Left lung (tissue), 10 donors: ENCODE data around the gene LIN37. TPM values are rescaled to one million over a fixed set of nuclear protein-coding genes. Genes with fewer than 3 reads are reported as not detected.
A peak's percentile ranks its signal among the peaks of the same experiment; 100 is the strongest.

ENCODE experiments used
- ATAC-seq: fragments of 200-7000 bp; cut with Tn5 transposase; one replicate; pipeline ENCODE4 v1.9.1; 2020; ENCODE audit warnings: moderate library complexity
- DNase-seq, 4 donors: peaks; one replicate each; pipeline ENCODE4 v3.0.0-alpha.2; 2013 to 2020
- H3K27ac ChIP-seq, 2 donors: fragments of 200-600 bp; sonication (generic) in 1 of 2; one replicate each; pipeline versions ENCODE4 v1.5.0 to v1.8.0; 2020 to 2021
- H3K27me3 ChIP-seq, 2 donors: fragments of 200-600 bp; sonication (generic) in 1 of 2; one replicate each; pipeline versions ENCODE4 v1.5.0 to v1.8.0; 2020 to 2021
- H3K36me3 ChIP-seq, 2 donors: fragments of 200-600 bp; sonication (generic) in 1 of 2; one replicate each; pipeline versions ENCODE4 v1.5.0 to v1.8.0; 2020 to 2021
- H3K4me1 ChIP-seq, 2 donors: fragments of 200-600 bp; one replicate each; pipeline ENCODE4 v1.8.0; 2021
- H3K4me3 ChIP-seq, 2 donors: fragments of 200-600 bp; sonication (generic) in 1 of 2; one replicate each; pipeline versions ENCODE4 v1.5.0 to v1.8.0; 2020 to 2021; ENCODE audit warnings: mild to moderate bottlenecking in 1 of 2
- H3K9me3 ChIP-seq, 2 donors: fragments of 200-600 bp; sonication (generic) in 1 of 2; one replicate each; pipeline versions ENCODE4 v1.5.0 to v1.8.0; 2020 to 2021
- intact Hi-C, 2 donors: fragments of 100-400 bp; cut with DNase I; formaldehyde crosslinking; loops; one replicate each; pipeline versions ENCODE4 v1.11.2 to v1.14.2; 2022
- polyA plus RNA-seq, 6 donors: library from polyadenylated mRNA; unstranded; fragments of 120-200 nt; gene quantifications; one replicate each; pipeline ENCODE4 v1.2.1, GENCODE V29; 2013; ENCODE audit not compliant: insufficient read length in 6 of 6
- total RNA-seq, 2 donors: library from RNA; stranded (reverse); fragmentation: NEBNext Ultra II Directional; extraction: Animal tissue kit (Norgen Biotek cat#: 25700); gene quantifications; one replicate each; pipeline ENCODE4 v1.2.1, GENCODE V29; 2021
- TF ChIP-seq, protein P1 (sequence below), 2 donors: fragments of 200-600 bp; sonication (generic) in 1 of 2; IDR thresholded peaks; one replicate each; pipeline versions ENCODE4 v1.5.0 to v1.8.0; 2021; ENCODE audit warnings: antibody characterized with exemption in 2 of 2
- donor health status: DM: no; HTN: yes; CAD: no.
- donor health status: DM: no; HTN: no; CAD: no.

LIN37 gene
- total and polyA plus RNA-seq, 8 donors, result 6.6 to 14.5 (median 11.8) TPM

DNA sequence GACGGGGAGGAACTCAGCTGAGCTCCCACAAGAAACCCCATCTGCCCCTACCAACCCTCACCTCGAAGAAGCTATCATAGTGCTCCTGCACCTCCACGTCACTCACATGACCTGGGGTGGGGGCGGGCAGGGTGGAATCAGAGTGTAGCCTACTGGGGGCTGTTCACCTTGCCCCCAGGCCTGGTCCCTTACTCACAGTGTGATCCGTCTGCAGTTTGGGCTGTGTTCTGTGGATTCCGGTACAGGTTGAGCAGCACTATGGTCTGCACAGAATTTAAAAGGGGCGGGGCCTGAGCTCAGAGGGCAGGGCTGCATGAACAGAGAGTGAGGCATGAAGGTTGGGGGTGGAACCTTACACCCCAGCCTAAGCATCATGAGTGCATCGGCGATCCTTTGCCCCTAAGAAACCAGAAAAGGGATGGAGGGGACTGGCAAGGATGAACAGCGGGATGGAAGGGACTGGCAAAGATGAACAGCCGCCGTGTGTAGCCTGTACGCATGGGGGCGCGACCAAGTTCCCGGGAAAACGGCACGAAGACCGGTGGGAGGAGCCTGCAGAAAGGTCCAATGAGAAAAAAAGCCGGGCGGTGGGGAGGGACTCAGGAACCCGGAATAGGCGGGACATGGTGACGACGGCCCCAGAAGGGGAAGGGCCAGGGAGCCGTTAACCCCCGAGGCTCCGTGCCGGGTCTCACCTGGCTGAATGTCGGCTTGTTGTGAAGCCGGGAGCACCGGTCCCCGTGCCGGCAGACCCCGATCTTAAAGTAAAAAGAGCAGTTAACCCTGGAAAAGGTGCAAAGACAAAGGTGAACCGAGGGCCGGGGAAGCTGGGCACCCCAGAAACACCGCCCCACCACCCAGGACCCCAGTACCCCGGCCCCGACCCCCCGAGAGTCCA, 3.7 kb upstream of the LIN37 start:
- H3K4me1 ChIP-seq, result peaks cover 18 to 78% of the 10 kb centered on the region in 2 donors
- H3K27ac ChIP-seq, result peak overlapping the region; percentile 100
- DNase-seq (peak; percentile 88 to 97 (median 96)), ATAC-seq (peak; percentile 75)
- no peaks in the 10 kb centered on the region for H3K9me3 ChIP-seq
- H3K27me3 ChIP-seq, result no peaks in the 10 kb centered on the region
- intact Hi-C loops, result no loop called here
- no peaks in the 10 kb centered on the region for H3K36me3 ChIP-seq
- TF ChIP-seq, protein P1, sequence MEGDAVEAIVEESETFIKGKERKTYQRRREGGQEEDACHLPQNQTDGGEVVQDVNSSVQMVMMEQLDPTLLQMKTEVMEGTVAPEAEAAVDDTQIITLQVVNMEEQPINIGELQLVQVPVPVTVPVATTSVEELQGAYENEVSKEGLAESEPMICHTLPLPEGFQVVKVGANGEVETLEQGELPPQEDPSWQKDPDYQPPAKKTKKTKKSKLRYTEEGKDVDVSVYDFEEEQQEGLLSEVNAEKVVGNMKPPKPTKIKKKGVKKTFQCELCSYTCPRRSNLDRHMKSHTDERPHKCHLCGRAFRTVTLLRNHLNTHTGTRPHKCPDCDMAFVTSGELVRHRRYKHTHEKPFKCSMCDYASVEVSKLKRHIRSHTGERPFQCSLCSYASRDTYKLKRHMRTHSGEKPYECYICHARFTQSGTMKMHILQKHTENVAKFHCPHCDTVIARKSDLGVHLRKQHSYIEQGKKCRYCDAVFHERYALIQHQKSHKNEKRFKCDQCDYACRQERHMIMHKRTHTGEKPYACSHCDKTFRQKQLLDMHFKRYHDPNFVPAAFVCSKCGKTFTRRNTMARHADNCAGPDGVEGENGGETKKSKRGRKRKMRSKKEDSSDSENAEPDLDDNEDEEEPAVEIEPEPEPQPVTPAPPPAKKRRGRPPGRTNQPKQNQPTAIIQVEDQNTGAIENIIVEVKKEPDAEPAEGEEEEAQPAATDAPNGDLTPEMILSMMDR (IDR thresholded peaks at IDR 0.05), result no peak
- H3K4me3 ChIP-seq, result peak overlapping the region; percentile 88

DNA sequence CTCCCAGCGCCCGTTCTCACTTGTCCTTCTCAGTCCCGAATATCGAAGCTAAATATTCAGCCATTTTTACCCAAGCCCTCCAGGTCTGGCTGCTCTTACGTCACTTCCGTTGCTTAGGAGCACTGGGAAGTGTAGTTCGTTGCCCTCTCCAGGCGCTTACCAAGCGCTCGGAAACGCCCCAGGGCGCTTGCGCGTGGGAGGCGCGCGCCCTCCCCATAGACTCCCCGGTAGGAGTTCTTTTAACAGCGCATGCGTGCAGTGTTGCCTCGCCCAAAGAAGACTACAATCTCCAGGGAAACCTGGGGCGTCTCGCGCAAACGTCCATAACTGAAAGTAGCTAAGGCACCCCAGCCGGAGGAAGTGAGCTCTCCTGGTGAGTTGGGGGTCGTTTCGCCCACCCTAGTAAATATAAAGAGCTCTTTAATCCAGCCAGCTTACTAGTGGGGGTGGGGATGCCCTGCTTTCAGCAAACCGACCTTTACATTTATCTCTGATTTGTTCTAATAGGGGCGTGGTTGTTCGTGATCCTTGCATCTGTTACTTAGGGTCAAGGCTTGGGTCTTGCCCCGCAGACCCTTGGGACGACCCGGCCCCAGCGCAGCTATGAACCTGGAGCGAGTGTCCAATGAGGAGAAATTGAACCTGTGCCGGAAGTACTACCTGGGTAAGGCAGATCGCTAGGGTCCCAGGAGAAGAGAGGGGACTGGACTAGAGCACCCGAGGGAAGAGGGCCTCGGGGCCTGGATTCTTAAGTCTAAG, 2.9 kb upstream of the LIN37 start, which contains the start of the genes PSENEN and U2AF1L4:
Gene PSENEN, plus strand, starts transcription at position 324 of the 759 bp plus-strand sequence. Its CDS starts 280 bp downstream, at position 604.
Gene U2AF1L4, minus strand, starts transcription at position 91 of the 759 bp plus-strand sequence. Its CDS starts 27 bp downstream, at position 64.
- Histone ChIP-seq H3K27me3 (no peaks in the 10 kb centered on the region), H3K4me3 (peak within 1 kb of the TSS; percentile 88), H3K9me3 (no peaks in the 10 kb centered on the region), H3K36me3 (no peaks in the 10 kb centered on the region), H3K27ac (peak within 1 kb of the TSS; percentile 100), H3K4me1 (peaks cover 18 to 79% of the 10 kb centered on the region in 2 donors)
- TF ChIP-seq, protein P1 (IDR thresholded peaks at IDR 0.05), result peak in 1 of 2 donors; percentile 23
- DNase-seq, result peak; percentile 98 to 100 (median 98)
- peak; percentile 73 for ATAC-seq
- intact Hi-C loops, result no loop called here

DNA sequence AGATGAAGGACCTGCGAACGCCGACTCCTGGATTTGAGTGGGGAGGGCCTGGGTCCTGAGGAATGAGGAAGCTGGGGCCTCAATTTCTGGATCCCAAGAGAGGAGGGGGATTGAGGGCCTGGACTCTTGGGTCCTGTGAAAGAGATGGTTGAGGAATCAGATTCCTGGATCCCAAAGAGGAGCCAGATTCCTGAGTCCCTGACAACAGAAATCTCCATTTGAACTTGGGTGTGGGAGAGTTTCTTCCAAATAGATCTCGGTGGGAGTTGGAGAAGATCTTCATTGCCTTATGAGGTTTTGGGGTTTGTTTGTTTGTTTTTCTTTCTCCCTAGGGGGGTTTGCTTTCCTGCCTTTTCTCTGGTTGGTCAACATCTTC, 2.3 kb upstream of the LIN37 start:
- TF ChIP-seq, protein P1 (IDR thresholded peaks at IDR 0.05), result no peak
- Histone ChIP-seq H3K36me3 (no peaks in the 10 kb centered on the region), H3K4me3 (peak overlapping the region; percentile 88), H3K27me3 (no peaks in the 10 kb centered on the region), H3K9me3 (no peaks in the 10 kb centered on the region), H3K27ac (peak overlapping the region; percentile 100), H3K4me1 (peaks cover 17 to 75% of the 10 kb centered on the region in 2 donors)
- ATAC-seq (no peak), DNase-seq (no peak)
- intact Hi-C loops, result no loop called here

DNA sequence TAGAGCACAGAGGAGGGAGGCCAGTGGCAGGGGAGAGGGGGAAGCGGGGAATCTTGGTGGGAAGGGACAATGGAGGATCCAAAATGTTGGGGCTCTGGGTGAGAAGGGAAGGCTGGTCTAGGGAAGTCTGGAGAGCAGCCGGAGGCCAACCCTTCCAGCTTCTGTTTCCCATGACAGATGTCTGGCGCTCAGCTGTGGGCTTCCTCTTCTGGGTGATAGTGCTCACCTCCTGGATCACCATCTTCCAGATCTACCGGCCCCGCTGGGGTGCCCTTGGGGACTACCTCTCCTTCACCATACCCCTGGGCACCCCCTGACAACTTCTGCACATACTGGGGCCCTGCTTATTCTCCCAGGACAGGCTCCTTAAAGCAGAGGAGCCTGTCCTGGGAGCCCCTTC, 1.8 kb upstream of the LIN37 start:
- Histone ChIP-seq H3K27ac (peak overlapping the region in 1 of 2 donors; percentile 100), H3K4me1 (peaks cover 15 to 70% of the 10 kb centered on the region in 2 donors), H3K27me3 (no peaks in the 10 kb centered on the region), H3K4me3 (peak overlapping the region in 1 of 2 donors; percentile 88), H3K9me3 (no peaks in the 10 kb centered on the region), H3K36me3 (peaks cover 0 to under 1% of the 10 kb centered on the region in 2 donors)
- TF ChIP-seq, protein P1 (IDR thresholded peaks at IDR 0.05), result no peak
- intact Hi-C loops, result no loop called here
- ATAC-seq, result no peak
- DNase-seq, result no peak
